ENCODE measurements around the gene SLC12A4.

The SLC12A4 gene

GRCh38 chr16:67946966-67947558 lies 21.4 kb downstream of the SLC12A4 start:
- DNase-seq (ENCODE audit: low read depth in 1 of 2, low spot score in 1 of 2) = no peak
- no peak overlapping the region for H3K4me3 ChIP-seq (replicated peaks; ENCODE audit: insufficient read depth, low read length)
- no peak for TF ChIP-seq POLR2AphosphoS5 (IDR thresholded peaks at IDR 0.05; ENCODE audit: low read depth)
- no peak overlapping the region for H3K27ac ChIP-seq (replicated peaks)
- H3K27me3 ChIP-seq (ENCODE audit: insufficient read depth, poor library complexity, severe bottlenecking) = no peaks in the 10 kb centered on the region

DNA sequence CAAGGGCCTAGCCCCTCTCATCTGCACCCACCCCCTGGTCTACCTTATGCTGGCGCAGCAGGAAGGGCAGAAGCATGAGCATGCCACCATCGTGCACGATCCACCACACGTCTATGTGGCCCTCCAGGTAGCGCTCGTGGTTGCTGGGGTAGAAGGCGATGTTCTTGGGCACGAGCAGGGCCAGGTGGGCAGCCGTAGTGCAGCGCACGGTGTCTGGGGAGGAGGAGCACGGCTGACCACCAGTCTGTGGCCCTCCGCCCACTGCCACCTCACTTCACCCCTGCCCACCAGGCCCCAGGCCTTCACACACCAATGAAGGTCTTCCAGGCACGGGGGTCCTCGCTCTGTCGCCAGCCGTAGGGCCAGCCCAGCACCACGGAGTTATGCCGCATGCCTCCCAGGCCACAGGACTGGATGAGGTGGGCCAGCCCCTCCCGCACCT lies 22.3 kb downstream of the SLC12A4 start:
- Histone ChIP-seq H3K4me3 (replicated peaks; ENCODE audit: insufficient read depth, low read length) (no peak overlapping the region), H3K27ac (replicated peaks) (no peak overlapping the region), H3K27me3 (ENCODE audit: insufficient read depth, poor library complexity, severe bottlenecking) (no peaks in the 10 kb centered on the region)
- no peak for TF ChIP-seq SPI1 (IDR thresholded peaks at IDR 0.05; ENCODE audit: borderline replicate concordance, low read depth)
- TF ChIP-seq POLR2AphosphoS5 (IDR thresholded peaks at IDR 0.05; ENCODE audit: low read depth) = no peak
- TF ChIP-seq CTCF (IDR thresholded peaks at IDR 0.05; ENCODE audit: insufficient read depth, low read length) = no peak
- TF ChIP-seq GABPA (IDR thresholded peaks at IDR 0.05; ENCODE audit: low read depth) = no peak
- TF ChIP-seq REST (IDR thresholded peaks at IDR 0.05; ENCODE audit: insufficient replicate concordance, low read depth) = no peak
- no peak for DNase-seq (ENCODE audit: low read depth in 1 of 2, low spot score in 1 of 2)

GRCh38 chr16:67945392-67945933 lies 23.0 kb downstream of the SLC12A4 start:
- Histone ChIP-seq H3K27ac (replicated peaks) (no peak overlapping the region), H3K27me3 (ENCODE audit: insufficient read depth, poor library complexity, severe bottlenecking) (no peaks in the 10 kb centered on the region), H3K4me3 (replicated peaks; ENCODE audit: insufficient read depth, low read length) (no peak overlapping the region)
- no peak for TF ChIP-seq REST (IDR thresholded peaks at IDR 0.05; ENCODE audit: insufficient replicate concordance, low read depth)
- TF ChIP-seq SPI1 (IDR thresholded peaks at IDR 0.05; ENCODE audit: borderline replicate concordance, low read depth) = no peak
- TF ChIP-seq POLR2AphosphoS5 (IDR thresholded peaks at IDR 0.05; ENCODE audit: low read depth) = no peak
- no peak for TF ChIP-seq CTCF (IDR thresholded peaks at IDR 0.05; ENCODE audit: insufficient read depth, low read length)
- no peak for TF ChIP-seq GABPA (IDR thresholded peaks at IDR 0.05; ENCODE audit: low read depth)
- no peak for DNase-seq (ENCODE audit: low read depth in 1 of 2, low spot score in 1 of 2)

DNA sequence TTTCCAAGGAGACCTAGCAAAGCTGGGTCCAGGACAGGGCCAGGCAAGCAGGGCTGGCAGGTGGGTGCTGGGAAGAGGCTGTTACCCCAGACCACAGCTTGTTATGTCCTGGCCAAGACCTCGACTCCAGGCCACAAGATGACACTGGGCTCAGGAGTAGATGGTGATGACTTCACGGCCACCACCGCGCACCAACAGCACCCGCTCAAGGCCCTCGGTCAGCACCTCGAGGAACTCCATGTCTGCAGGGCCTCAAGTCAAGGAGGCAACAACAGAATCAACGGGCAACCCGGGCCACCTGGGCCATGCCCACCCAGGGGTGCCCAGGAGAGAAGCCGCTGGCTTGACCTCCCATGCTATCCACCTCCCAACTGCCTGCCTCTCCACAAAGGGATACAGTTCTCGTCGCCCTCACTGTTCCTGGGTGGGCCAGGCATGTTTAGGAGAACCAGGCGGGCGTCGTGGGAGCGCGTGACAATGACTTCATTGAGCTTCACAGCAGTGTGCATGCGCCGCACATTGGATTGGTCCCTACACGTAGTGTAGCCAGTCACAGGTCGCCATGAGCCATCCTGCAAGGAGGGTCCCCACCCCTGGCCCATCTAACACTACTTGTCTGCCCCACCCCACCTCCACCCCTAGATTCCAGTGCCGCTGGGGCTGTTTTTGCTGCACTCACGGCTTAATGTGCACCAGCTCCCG lies 23.6 kb downstream of the SLC12A4 start:
- no peak for DNase-seq (ENCODE audit: low read depth in 1 of 2, low spot score in 1 of 2)
- Histone ChIP-seq H3K4me3 (replicated peaks; ENCODE audit: insufficient read depth, low read length) (no peak overlapping the region), H3K27ac (replicated peaks) (no peak overlapping the region), H3K27me3 (ENCODE audit: insufficient read depth, poor library complexity, severe bottlenecking) (no peaks in the 10 kb centered on the region)
- no peak for TF ChIP-seq POLR2AphosphoS5 (IDR thresholded peaks at IDR 0.05; ENCODE audit: low read depth)
- TF ChIP-seq SPI1 (IDR thresholded peaks at IDR 0.05; ENCODE audit: borderline replicate concordance, low read depth) = no peak
- TF ChIP-seq REST (IDR thresholded peaks at IDR 0.05; ENCODE audit: insufficient replicate concordance, low read depth) = no peak
- TF ChIP-seq GABPA (IDR thresholded peaks at IDR 0.05; ENCODE audit: low read depth) = no peak
- TF ChIP-seq CTCF (IDR thresholded peaks at IDR 0.05; ENCODE audit: insufficient read depth, low read length) = no peak

Data from HL-60 (cell line).